HG02852 (cell line): ENCODE results near the gene PLXND1.

ENCODE experiments used
- ATAC-seq: cut with Tn5 transposase; IDR thresholded peaks from one replicate; pipeline ENCODE4 v1.9.1; 2021; ENCODE audit warnings: mild to moderate bottlenecking, moderate library complexity; ENCODE audit not compliant: unreplicated experiment

PLXND1 gene

DNA sequence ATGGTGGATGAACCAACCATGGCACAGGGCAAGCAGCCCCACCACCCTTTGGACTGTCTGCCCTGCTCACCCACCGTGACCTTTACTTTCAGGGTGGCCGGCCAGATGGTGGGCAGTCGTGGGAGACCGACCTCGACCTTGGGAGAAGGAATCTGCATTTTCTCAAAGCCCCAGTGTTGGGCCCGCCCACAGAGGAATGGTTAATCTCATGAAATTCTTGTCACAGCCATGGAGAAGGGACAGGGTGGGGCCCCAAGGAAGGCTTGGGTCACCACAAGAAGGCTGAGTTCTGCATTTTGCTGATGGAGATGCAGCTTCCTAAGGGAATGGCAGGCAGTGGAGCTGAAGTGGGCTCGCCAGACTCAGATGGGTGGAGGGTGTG lies 2.9 kb downstream of the PLXND1 start:
- no peak for ATAC-seq

DNA sequence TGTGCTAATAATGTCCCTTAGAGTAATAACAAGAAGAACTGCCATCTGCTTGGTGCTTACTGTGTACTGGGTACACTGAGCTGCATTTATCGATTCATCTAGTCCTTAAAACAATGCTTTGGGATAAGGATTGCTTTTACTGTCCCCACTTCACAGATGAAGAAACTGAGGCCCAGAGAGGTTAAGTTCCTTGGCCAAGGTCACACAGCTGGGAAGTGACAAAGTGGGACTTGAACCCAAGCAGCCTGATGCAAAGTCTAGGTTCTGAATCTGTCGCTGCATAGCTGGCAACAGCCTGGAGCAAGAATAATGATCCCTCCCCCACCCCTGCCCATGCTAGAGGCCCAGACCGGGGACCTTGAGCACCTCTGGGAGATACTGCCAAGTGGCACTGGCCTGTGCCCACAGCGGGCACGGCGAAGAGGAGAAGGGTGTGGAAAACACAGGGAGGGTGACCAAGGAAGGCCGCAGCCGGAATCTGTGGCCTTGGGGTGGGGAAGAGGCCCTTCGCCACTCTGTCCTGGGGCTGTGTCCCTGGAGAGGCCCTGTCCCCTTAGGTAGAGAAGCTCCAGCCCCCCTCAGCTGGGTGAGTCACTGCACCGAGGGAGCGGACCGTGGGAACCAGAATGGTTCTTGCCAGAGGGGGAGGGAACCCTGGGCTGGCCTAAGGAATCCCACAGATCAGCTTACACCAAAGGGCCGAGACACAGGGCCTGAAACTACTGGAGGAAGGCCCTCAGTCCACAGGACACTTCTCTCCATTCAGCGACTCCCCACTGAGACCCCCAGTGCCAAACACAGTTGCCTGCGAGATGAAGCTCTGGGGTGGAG lies 3.5 kb downstream of the PLXND1 start:
- ATAC-seq, result no peak

DNA sequence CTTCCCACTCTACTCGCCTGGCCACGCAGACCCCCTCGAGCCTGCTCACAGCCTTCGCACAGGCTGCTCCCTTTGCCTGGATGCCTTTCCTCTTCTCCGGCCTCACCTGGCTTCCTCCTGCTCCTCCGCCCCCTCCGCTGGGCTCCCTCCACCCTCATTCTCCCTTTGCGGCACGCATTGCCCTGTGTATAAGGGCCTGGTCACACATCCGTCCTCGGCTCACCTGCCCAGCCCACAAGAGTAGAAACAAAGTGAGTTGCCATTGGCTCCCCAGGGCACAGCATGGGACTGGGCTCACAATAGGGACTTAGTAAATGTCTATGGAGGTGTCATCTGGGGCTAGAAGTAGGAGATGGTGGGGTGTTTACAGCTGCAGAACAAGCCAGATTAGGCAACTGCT lies 4.2 kb downstream of the PLXND1 start:
- no peak for ATAC-seq

DNA sequence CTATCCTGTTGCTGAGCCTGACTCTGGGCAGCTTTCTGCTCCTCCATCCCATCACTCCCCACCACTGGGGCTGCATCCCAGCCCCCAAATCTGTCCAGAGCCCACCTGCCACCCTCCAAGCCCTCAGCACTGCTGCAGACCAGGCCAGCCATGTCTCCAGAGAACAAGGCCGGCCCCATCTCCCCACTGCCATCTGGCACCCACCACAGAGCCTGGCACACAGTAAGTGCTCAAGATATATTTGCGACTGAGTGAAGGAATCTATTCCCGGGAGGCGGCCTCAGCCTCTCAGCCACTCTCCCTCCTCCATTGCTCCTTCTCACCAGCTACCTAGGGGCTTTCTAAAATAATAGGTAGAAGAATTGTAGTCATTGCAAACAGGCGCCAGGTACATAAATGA lies 4.8 kb downstream of the PLXND1 start:
- no peak for ATAC-seq

DNA sequence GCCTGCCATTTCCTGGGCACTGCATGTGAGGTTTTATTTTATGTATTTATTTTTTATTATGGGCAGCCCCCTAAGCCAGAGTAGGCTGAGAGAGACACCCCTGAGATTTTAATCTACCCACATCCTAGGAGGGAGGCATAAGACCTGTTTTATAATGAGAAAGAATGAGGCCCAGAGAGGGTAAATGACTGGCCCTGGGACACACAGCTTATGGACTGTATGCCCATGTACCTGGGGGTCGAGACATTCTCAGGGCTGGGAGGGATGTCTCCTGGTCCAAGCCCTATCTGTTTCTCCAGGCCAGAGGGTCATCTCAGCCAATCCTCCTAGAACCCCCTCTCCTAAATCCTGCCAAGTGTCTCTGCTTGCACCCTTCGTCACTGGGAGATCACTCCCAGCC lies 6.1 kb downstream of the PLXND1 start:
- no peak for ATAC-seq

DNA sequence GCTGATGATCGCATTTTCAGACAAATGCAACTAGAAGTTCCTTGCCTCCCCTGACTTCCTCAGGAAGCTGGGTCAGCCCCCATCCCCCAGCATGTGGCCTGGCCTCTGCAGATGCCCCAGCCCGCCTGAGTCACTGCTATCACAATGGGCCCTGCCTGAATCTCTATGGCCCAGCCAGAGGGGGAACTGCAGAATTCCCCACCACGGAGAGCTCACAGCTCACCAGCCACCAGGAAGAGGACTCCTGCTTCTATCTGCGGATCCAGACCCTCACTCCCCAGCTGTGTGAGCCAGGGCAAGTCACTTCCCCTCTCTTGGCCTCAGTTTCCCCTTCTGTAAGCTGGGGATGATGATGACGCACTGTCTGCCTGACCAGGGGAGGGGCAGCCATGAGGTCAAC lies 6.9 kb downstream of the PLXND1 start:
- no peak for ATAC-seq

DNA sequence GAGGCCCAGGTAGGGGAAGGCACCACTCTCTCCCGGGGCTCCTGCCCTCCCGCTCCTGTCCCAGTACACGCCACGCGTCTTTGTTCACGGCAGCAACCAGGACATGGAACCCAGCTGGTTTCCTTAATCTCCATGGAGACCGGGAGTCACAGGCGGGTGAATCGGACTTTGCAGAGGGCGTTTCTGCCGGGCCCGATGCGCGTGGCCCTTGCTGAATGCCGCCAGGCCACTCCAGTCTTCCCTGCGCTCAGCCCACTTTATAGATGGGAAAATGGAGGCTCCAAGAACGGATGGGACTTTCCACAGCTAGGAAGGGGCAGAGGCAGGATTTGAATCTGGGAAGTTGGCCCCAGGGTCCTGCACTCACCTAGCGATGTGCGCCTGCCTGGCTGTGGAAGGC lies 7.4 kb downstream of the PLXND1 start:
- no peak for ATAC-seq

DNA sequence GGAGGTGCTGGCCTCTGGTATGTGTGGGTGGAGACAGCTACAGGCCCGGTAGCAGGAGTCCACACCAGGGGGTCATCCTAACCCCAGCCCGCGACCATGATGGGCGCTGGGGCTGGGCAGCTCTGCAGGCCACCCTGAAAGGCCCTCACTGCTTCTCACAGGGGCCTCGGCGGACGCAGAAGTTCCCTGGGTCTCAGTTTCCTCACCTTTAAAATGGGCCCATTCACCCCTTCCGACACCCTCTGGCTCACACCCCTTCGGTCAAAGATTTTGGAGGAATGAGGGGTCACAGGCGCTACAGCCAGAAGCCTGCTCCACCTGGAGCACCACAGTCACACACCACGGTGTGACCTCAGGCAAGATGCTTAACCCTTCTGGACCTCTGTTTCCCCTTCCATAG lies 8.0 kb downstream of the PLXND1 start:
- no peak for ATAC-seq

DNA sequence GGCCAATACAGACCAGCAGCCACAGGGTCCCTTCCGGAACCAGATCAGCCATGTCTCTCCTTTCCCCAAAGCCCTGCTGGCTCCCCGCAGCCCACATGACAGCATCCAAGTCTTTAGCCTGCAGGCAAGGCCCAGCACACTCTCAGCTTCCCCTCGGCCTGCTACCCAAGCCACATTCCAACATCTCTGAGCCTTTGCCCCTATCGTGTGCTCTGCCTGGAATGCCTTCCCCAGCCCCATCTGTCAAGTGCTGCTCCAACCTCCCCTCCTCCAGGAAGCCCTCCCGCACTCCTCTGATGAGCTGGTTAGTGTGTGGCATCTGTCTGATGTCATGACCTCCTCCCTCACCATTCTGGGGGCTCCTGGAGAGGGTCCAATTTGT lies 8.5 kb downstream of the PLXND1 start:
- no peak for ATAC-seq

DNA sequence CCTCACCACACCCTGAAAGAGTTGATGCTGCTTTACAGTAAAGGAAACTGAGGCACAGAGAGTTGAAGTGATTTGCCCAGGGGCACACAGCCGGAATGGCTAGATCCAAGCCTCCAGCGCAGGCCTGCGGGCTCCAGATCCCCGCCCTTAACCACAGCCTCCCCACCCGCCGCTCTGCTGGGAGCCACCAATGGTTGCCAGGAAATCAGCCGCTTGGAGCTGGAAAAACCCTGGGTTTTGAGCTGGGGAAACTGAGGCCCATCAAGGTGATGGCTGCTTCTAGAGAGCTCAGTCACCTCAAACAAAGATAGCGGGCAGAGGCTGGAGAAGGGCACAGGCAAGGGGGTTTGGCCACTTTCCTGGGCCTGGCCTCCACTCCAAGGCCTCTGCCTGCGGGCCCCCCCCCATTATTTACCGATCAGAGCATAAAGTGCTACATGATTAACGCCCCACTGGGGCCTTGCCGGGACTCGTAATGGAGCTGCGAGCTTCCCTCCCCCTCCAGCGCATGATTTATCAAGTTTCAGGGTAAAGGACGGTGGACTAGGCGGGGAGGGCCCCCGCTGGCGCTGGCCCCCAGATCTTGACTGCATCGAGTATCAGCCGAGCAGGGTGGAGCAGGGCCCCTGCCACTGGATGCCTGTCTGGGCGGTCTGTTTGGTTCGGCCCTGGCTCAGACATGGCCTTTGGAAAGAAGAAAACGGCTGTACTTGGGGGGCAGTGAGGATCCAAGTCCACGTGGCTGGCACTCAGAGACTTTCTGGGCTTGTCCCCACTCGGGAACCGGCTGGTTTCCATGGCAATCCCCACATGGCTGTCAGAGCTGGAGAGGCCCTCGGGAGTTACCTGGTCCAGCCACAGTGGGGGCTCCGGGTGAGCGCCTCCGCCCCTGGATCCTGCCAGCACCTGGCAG lies 9.1 kb downstream of the PLXND1 start:
- no peak for ATAC-seq

DNA sequence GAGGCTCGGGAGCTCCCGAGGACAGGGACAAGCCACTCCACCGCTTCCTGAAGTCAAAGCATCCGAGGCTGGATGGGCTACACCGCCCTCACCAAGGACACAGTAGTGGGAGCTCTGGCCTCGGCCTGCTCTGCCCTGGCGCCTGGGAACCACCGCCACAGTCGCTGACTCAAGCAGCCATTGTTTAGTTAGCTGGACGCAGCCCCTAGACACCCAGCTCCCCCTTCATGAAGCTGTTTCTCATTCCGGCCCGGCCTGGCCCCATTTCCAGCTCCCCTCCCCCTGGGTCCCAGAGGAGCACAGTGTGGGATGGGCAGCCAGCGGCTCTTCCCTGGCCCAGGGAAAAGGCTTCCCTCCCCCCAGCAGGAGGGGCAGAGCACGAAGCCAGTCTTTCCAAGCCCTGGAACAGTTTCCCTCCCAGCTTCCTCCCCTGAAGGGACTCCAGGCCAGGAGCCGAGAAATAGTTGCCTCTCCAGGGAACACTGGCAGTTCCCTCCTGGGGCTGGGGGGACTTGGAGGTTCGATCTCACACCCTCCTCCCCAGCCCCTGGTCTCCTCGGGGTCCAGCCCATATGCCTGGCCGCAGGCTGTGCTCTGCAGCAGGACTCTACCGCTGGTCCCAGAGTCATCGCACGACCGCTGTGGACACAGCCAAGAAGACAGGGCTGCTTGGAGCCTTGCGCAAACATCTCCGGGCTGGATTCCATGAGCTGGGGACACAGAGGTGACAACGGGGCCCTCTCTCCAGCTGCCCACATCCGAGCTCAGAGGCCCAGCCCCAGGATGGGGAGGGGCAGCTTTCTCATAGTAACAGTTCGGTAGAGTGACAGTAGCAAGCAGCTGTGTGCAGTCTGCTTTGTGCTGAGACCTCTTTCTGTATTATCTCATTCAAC lies 10.0 kb downstream of the PLXND1 start:
- ATAC-seq, result no peak

DNA sequence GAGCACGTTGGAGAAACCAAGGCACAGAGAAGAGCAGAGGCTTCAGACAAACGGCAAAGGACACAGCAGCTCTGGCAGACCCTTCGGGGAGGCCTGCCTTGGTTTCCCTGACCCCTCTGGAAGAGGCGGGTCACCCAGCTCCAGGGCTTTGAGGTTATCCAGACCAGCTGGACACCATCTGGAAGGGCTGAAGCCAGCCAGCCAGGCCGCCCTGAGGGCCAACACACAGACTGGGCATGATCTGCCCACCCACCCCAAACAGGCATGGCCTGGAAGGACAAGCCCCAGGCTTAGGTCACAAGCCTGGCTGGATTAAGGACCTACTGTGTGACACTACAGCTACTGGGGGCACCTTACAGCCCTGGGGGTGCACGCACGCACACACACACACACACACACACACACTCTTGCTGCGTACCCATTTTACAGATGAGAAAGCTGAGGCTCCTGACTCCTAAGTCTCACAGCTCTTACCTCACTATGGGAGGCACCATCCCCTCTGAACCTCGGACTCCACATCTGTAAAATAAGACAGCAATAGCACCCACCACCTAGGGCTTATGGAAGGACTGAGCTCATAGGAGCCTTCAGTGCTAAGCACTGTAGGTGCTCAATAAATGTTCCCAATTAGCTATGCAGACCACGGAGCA lies 10.8 kb downstream of the PLXND1 start:
- ATAC-seq, result no peak

DNA sequence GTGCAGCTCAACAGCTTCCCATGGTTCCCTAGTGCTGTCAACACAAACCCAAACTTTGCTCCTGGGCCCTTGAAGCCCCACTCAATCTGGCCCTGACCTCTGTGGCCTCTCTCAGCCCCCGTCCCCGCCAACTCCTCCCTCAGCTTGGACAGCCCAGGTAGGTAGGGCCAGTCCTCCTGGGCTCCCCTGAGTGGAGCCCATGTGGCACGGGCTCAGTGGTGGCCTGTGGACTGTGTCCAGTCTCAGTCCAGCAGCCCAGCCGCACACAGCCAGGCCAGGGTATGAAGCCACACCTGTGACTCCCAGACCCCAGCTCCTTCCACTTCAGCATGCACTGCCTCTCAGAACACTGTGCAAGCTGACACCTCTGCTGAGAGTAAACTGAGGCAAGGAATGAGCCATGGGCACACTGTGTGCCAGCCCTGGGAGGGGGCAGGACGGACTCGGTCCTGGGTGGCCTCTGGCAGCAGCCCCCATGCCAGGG lies 11.5 kb downstream of the PLXND1 start:
- ATAC-seq, result no peak

DNA sequence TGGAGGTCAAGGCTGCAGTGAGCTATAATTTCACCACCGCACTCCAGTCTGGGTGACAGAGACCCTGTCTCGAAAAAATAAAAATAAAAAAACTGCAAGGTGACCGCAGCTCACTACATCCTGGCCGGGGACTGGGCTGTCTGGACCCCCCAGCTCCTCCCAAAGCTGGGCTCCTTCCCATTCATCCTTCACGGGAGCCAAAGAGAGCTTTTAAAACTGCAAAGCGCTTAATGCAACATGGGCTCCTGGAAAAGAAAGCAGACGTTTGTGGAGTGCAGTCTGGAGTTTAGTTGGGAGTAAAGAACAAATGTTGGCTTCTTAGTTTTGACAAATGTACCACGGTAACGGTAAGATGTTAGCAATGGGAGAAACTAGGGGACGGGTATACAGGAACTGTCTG lies 12.1 kb downstream of the PLXND1 start:
- ATAC-seq, result no peak

DNA sequence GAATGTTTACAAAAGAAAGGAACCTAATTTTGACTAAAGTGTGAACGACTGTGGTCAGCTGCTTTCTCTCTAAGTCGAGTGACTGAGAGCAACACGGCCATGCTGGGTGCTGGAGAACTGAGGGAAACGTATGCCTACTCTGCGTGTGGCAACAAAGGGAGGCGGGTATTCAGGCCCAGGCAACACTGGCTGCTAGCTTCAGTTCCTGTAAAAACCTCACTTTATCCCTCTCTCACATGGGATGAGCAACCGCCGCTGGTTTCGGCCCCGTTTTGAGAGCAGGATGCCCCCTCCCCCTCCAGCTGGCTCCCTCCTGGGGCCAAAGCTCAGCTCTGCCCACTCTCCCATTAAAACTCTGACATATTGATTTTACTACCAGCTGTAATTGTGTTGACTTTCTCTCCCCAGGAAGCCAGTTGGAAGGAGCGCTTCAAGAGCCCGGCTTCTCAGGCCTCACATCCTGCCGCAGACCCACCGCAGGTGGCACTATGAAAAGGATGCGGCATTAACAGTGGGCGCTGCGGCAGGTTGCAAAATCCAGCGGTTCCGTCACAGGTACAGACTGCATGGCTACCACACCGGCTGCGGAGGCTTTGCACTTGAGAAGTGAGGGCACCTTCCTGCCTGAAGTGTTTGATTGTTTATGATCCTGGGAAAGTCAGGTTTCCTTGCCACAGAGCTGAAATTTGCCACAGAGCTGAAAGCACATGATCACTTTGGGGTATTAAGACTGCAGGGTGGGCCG lies 12.7 kb downstream of the PLXND1 start:
- no peak for ATAC-seq

DNA sequence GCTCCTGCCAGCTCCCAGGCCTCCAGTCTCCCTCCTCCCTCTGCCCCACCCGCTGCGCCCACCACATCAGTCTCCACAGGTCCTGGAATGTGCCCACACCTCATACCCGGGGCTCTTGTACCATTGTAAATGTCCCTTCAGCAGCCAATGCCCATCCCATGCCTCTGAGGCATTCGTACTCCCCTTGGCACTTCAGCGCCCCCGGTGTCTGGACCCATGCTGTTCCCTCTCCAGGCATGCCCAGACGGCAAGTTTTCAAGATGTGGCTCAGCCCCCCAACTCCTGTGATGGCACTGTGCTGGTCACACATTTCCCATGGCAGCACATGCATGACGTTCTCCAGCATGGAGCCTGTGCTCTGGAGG lies 13.3 kb downstream of the PLXND1 start:
- ATAC-seq, result no peak

DNA sequence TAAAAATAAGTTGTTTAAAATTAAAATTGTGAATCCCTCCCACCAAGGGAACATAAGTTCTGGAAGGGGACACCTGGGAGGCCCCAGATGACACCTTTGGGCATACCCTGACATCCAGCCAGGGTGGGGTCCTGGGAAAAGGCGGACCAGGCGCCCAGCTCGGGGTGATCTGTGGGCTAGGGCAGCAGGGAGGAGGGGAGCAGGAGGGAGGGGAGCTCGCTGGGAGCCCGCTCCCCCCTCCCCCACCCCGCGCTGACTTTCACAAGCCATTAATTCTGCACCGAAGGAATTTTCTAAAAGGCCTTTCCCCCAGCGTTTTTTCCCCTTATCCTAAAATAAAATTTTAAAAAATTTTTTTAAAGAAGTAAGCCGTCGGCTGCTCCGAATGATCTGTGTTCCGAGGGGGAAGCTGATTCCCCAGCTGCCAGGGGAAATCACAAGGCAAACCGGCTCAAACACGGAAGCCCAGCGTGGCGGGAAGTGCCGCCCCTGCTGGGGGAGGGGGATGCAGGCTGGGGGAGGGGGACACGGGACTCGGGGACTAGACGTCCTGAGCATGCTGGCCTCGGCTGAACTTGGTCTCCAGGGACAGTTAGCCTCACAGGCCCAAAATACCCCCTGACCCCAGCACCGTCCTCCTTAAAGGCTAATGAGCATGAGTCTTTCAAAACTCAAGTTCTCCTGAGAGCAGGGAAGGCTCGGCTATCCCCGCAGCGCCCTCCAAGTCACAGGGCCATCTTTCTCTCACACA lies 13.9 kb downstream of the PLXND1 start:
- ATAC-seq, result no peak

DNA sequence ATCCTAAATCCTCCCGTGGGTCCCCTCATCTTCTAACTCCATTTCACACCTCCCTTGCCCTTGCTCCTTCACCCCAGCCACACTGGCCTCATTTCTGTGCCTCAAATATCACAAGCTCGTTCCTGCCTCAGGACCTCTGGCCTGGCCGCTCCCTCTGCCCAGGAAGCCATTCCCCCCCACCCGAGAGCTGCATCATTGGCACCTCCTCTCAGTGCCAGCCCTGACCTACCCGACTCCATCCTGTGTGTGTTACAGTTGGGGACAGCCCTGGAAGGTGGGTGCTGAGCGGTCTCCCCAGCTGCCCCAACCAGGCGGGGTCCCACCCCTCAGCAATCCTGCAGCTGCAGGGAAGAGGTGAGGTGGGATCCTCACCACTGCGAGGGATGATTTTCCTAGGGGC lies 14.5 kb downstream of the PLXND1 start:
- no peak for ATAC-seq

DNA sequence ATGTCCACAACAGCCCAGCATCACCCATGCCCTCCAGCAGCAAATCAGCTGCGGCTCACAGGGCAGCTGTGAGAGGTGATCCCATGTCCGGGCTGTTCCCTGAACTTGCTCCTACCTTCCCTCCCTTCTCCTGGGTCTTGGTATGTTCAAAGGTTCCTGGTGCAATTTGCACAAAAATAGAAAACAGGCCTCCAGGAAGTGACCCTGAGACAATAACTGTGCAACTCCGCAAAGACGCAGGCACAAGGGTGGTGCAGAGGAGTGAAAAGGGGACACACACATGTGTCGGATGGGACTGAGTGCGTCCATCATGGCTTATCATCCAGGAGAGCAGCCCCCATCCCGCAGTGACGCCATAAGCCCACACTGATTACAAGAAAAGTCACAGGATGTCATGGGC lies 16.3 kb downstream of the PLXND1 start:
- ATAC-seq, result no peak
